PC-9 (cell line): ENCODE data around the gene CD109.

Experiments used
- CTCF ChIP-seq: fragments of 200-600 bp; sonication (generic); conservative IDR thresholded peaks from 2 replicates; pipeline ENCODE4 v1.6.1; 2017; ENCODE audit warnings: mixed run types, antibody characterized with exemption, mild to moderate bottlenecking, moderate library complexity
- EZH2 ChIP-seq: fragments of 200-600 bp; sonication (generic); IDR thresholded peaks from 2 replicates; pipeline ENCODE4 v1.8.0; 2017; ENCODE audit warnings: antibody characterized with exemption, low read depth

GRCh38 chr6:73746787-73747186 is 50.8 kb downstream of the CD109 start:
- TF ChIP-seq CTCF (no peak), EZH2 (no peak)
